CD14-positive monocyte (primary cell): Measurements from ENCODE around the gene CSRP3. TPM values are rescaled to one million over a fixed set of nuclear protein-coding genes. Genes with fewer than 3 reads are reported as not detected.
A peak's percentile ranks its signal among the peaks of the same experiment; 100 is the strongest.

ENCODE experiments used
- DNase-seq, 3 donors: peaks; one replicate each; pipeline ENCODE4 v3.0.0-alpha.2; 2011 to 2022
- H2AFZ ChIP-seq: 2 replicates; pipeline ENCODE4 v1.6.0; 2012; ENCODE audit warnings: mild to moderate bottlenecking, low read depth, low read length, inconsistent platforms; ENCODE audit not compliant: insufficient read depth, poor library complexity, severe bottlenecking
- H3K27ac ChIP-seq, 2 donors: 1 replicate in 1 of 2; 2 replicates in 1 of 2; pipeline ENCODE4 v1.5.1; 2012 to 2013; ENCODE audit warnings: low read length in 2 of 2, control low read depth in 1 of 2, inconsistent platforms in 1 of 2, low read depth in 1 of 2, mild to moderate bottlenecking in 1 of 2
- H3K27me3 ChIP-seq, 2 donors: one replicate each; pipeline versions ENCODE4 v1.6.0 to v1.6.1; 2011 to 2013; ENCODE audit warnings: low read length in 2 of 2; ENCODE audit not compliant: control insufficient read depth in 2 of 2, insufficient read depth in 2 of 2
- H3K36me3 ChIP-seq, 2 donors: replicated peaks in 1 of 2; 1 replicate in 1 of 2; 2 replicates in 1 of 2; pipeline versions ENCODE4 v1.5.1 to v1.6.1; 2012 to 2013; ENCODE audit warnings: low read length in 2 of 2, control low read depth in 1 of 2, inconsistent platforms in 1 of 2, mild to moderate bottlenecking in 1 of 2; ENCODE audit not compliant: insufficient read depth in 2 of 2, control insufficient read depth in 1 of 2
- H3K4me1 ChIP-seq, 2 donors: 1 replicate in 1 of 2; 2 replicates in 1 of 2; pipeline versions ENCODE4 v1.5.1 to v1.6.1; 2012 to 2013; ENCODE audit warnings: low read length in 2 of 2, control low read depth in 1 of 2, inconsistent platforms in 1 of 2, mild to moderate bottlenecking in 1 of 2, moderate library complexity in 1 of 2; ENCODE audit not compliant: insufficient read depth in 2 of 2, control insufficient read depth in 1 of 2
- H3K4me2 ChIP-seq: replicated peaks from 2 replicates; pipeline ENCODE3; 2012; ENCODE audit warnings: low read length, moderate library complexity, mild to moderate bottlenecking; ENCODE audit not compliant: poor library complexity, severe bottlenecking; ENCODE audit errors: extremely low read depth
- H3K4me3 ChIP-seq, 3 experiments: fragments of 200-600 bp in 1 of 3; sonication (generic) in 1 of 3; replicated peaks in 1 of 3; 1 replicate in 2 of 3; 2 replicates in 1 of 3; pipeline ENCODE4 v1.5.1; 2011 to 2013; ENCODE audit warnings: low read length in 3 of 3, mild to moderate bottlenecking in 3 of 3, control low read depth in 2 of 3, low read depth in 2 of 3, inconsistent platforms in 1 of 3, moderate library complexity in 1 of 3
- H3K79me2 ChIP-seq: 2 replicates; pipeline ENCODE4 v1.6.0; 2012; ENCODE audit warnings: mild to moderate bottlenecking, control low read depth, inconsistent platforms, low read length, moderate library complexity; ENCODE audit not compliant: insufficient read depth
- H3K9ac ChIP-seq: 2 replicates; pipeline ENCODE4 v1.6.0; 2017; ENCODE audit warnings: low read length, mild to moderate bottlenecking; ENCODE audit not compliant: insufficient read depth, poor library complexity, severe bottlenecking
- H3K9me3 ChIP-seq, 2 donors: replicated peaks in 1 of 2; 1 replicate in 1 of 2; 2 replicates in 1 of 2; pipeline versions ENCODE4 v1.5.1 to v1.6.1; 2012 to 2013; ENCODE audit warnings: low read length in 2 of 2, control low read depth in 1 of 2; ENCODE audit not compliant: control insufficient read depth in 1 of 2, insufficient read depth in 1 of 2
- H4K20me1 ChIP-seq: 2 replicates; pipeline ENCODE4 v1.6.0; 2012; ENCODE audit warnings: mild to moderate bottlenecking, low read length, control low read depth, moderate library complexity; ENCODE audit not compliant: insufficient read depth
- H3K27ac Mint-ChIP-seq, 7 donors: one replicate each; pipeline ENCODE4 v1.8.0; 2020; ENCODE audit warnings: mild to moderate bottlenecking in 7 of 7, mixed read lengths in 7 of 7, moderate library complexity in 6 of 7, inconsistent platforms in 2 of 7
- H3K27me3 Mint-ChIP-seq, 3 donors: one replicate each; pipeline ENCODE4 v1.8.0; 2021 to 2022; ENCODE audit warnings: low read depth in 3 of 3, mild to moderate bottlenecking in 3 of 3, mixed read lengths in 3 of 3, moderate library complexity in 3 of 3, inconsistent platforms in 1 of 3
- H3K36me3 Mint-ChIP-seq, 2 donors: one replicate each; pipeline ENCODE4 v1.8.0; 2020; ENCODE audit warnings: mixed read lengths in 2 of 2, inconsistent platforms in 1 of 2, mild to moderate bottlenecking in 1 of 2
- H3K4me1 Mint-ChIP-seq: one replicate; pipeline ENCODE4 v1.8.0; 2020; ENCODE audit warnings: mild to moderate bottlenecking, mixed read lengths
- H3K4me3 Mint-ChIP-seq, 2 donors: one replicate each; pipeline ENCODE4 v1.8.0; 2020; ENCODE audit warnings: mild to moderate bottlenecking in 2 of 2, mixed read lengths in 2 of 2, moderate library complexity in 1 of 2
- H3K9me3 Mint-ChIP-seq, 7 donors: one replicate each; pipeline ENCODE4 v1.8.0; 2020 to 2022; ENCODE audit warnings: mixed read lengths in 7 of 7, mild to moderate bottlenecking in 6 of 7, moderate library complexity in 6 of 7, inconsistent platforms in 2 of 7
- WGBS: methylation state at CpG from one replicate; pipeline ENCODE4 v1.1.5; 2013; ENCODE audit warnings: missing lambda C conversion rate; ENCODE audit not compliant: insufficient coverage; 5-methylcytosine and 5-hydroxymethylcytosine counted together
- intact Hi-C, 2 donors: fragments of 100-400 bp; cut with micrococcal nuclease; formaldehyde crosslinking; loops; one replicate each; pipeline versions ENCODE4 v1.15.0 to v1.15.1; 2023
- polyA plus RNA-seq, 3 donors: library from polyadenylated mRNA; depleted of rRNA in 1 of 3; unstranded in 2 of 3; stranded (reverse) in 1 of 3; fragments of 300-500 nt in 2 of 3; fragments of >200 nt in 1 of 3; fragmentation: Illumina TruSeq in 2 of 3; gene quantifications; 1 replicate in 2 of 3; 2 replicates in 1 of 3; pipeline ENCODE4 v1.2.3, GENCODE V29; 2012 to 2021
- TF ChIP-seq, protein P1 (sequence below): fragments of 200-600 bp; IDR thresholded peaks from one replicate; pipeline ENCODE4 v1.8.0; 2022; ENCODE audit warnings: antibody characterized with exemption, mild to moderate bottlenecking

CSRP3 gene
- polyA plus RNA-seq, 3 donors, result not detected

DNA sequence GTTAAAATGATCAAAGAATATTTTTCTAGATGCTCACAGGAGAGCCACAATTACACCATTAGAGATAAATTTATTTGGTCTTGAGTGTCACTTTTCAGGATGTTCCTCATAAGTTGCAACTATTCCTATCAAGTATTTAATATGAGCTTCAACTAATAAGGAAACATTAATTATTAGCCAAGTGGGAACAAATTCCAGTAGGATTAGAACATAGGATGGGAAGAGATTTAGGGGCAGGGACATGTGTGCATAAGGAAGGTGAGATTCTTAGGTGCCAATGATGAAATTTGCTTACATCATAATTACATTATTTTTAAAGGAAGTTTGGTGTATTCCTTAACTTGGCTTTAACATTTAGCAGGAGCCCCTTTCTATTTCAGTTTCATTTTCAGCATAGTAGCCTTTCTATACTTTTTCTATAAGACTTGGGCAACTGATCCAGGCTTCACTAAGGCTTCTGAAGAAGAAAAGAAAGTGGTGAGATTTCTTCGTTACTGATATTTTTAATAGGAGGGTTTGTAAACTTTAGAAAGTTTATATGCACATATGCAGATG is 38.8 kb downstream of the CSRP3 start:
- no peak overlapping the region for H3K4me3 ChIP-seq
- H3K27ac ChIP-seq, result no peak overlapping the region
- no peaks in the 10 kb centered on the region for H3K79me2 ChIP-seq
- WGBS, result no CpG with 5 or more reads among the region's 1 CpG
- Mint-ChIP-seq H3K4me3 (peak overlapping the region in 1 of 2 donors; percentile 27), H3K36me3 (peaks cover 61 to 73% of the 10 kb centered on the region in 2 donors), H3K27ac (peak overlapping the region in 2 of 7 donors; percentile 15 to 69), H3K9me3 (peaks cover 0 to 1% (median 0%) of the 10 kb centered on the region in 7 donors), H3K4me1 (peaks cover 24% of the 10 kb centered on the region), H3K27me3 (no peaks in the 10 kb centered on the region)
- H4K20me1 ChIP-seq, result no peaks in the 10 kb centered on the region
- H3K9me3 ChIP-seq, result no peaks in the 10 kb centered on the region
- no peaks in the 10 kb centered on the region for H3K27me3 ChIP-seq
- peaks cover 0 to 17% of the 10 kb centered on the region in 2 donors for H3K4me1 ChIP-seq
- H3K36me3 ChIP-seq, result peaks cover 36 to 76% of the 10 kb centered on the region in 2 donors
- no peak overlapping the region for H3K9ac ChIP-seq
- intact Hi-C loops, result no loop called here
- H2AFZ ChIP-seq, result no peak overlapping the region
- DNase-seq, result no peak
- TF ChIP-seq, protein P1, sequence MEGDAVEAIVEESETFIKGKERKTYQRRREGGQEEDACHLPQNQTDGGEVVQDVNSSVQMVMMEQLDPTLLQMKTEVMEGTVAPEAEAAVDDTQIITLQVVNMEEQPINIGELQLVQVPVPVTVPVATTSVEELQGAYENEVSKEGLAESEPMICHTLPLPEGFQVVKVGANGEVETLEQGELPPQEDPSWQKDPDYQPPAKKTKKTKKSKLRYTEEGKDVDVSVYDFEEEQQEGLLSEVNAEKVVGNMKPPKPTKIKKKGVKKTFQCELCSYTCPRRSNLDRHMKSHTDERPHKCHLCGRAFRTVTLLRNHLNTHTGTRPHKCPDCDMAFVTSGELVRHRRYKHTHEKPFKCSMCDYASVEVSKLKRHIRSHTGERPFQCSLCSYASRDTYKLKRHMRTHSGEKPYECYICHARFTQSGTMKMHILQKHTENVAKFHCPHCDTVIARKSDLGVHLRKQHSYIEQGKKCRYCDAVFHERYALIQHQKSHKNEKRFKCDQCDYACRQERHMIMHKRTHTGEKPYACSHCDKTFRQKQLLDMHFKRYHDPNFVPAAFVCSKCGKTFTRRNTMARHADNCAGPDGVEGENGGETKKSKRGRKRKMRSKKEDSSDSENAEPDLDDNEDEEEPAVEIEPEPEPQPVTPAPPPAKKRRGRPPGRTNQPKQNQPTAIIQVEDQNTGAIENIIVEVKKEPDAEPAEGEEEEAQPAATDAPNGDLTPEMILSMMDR, result no peak
- no peak overlapping the region for H3K4me2 ChIP-seq

DNA sequence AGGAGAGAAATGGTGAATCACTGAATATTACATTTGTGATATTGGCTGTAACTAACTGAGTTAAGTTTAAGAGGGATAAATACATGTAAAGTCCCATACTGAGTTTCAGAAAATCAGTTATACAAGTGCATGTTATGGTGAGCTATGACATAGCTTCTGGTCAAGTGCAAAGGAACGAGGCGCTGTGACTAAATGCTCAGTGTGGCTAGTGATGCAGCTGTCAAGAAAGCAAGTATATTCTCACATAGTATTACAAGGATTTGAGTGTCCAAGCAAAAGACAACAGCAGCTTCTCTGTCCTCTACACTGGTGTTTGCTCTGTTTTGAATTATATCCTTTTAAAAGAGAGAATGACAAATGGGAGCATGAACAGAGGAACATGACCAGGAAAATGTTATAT is 40.1 kb downstream of the CSRP3 start:
- H3K4me1 ChIP-seq, result peaks cover 0 to 17% of the 10 kb centered on the region in 2 donors
- no peaks in the 10 kb centered on the region for H3K9me3 ChIP-seq
- H3K27ac Mint-ChIP-seq, result no peak overlapping the region
- no peak overlapping the region for H3K4me3 ChIP-seq
- DNase-seq, result no peak
- intact Hi-C loops, result no loop called here
- peaks cover 24% of the 10 kb centered on the region for H3K4me1 Mint-ChIP-seq
- no peaks in the 10 kb centered on the region for H3K27me3 Mint-ChIP-seq
- TF ChIP-seq, protein P1, result no peak
- H3K4me2 ChIP-seq, result no peak overlapping the region
- peaks cover 30 to 77% of the 10 kb centered on the region in 2 donors for H3K36me3 ChIP-seq
- no peak overlapping the region for H3K27ac ChIP-seq
- H3K4me3 Mint-ChIP-seq, result no peak overlapping the region
- H4K20me1 ChIP-seq, result no peaks in the 10 kb centered on the region
- H2AFZ ChIP-seq, result no peak overlapping the region
- H3K36me3 Mint-ChIP-seq, result peaks cover 63 to 72% of the 10 kb centered on the region in 2 donors
- no CpG with 5 or more reads among the region's 2 CpGs for WGBS
- H3K27me3 ChIP-seq, result no peaks in the 10 kb centered on the region
- no peak overlapping the region for H3K9ac ChIP-seq
- no peaks in the 10 kb centered on the region for H3K79me2 ChIP-seq
- H3K9me3 Mint-ChIP-seq, result peaks cover 0 to 1% (median 0%) of the 10 kb centered on the region in 7 donors
